ENCODE results near the gene SEC11C. TPM values are rescaled to one million over a fixed set of nuclear protein-coding genes. Genes with fewer than 3 reads are reported as not detected.

Gene SEC11C
- total and polyA plus RNA-seq, 12 donors: 13.1 to 63.0 (median 21.0) TPM

DNA sequence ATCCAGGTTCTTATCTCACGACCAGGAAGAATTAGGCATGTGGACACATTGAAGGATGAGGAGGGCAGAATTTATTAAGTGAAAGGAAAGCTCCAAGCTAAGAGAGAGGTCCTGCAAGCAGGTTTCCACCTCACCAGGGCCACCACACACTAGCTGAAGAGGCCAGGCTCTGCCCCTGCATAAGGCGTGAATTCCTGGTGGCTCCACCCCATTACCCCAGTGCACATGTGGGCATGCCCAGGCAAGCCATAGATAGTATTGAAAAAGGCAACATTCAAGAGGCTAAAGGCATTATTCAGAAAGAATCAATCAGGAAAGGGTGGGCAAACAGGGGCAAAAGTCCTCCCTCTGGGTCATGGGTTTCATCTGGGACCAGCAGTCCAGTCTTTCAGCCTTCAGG, 49.3 kb downstream of the SEC11C start:
- H3K9me3 ChIP-seq: no peaks in the 10 kb centered on the region
- H3K27me3 ChIP-seq: peaks cover 0 to 5% (median 0%) of the 10 kb centered on the region in 7 donors
- 84 to 87% methylated on average over 2 of the region's 2 CpGs for WGBS, 2 donors

DNA sequence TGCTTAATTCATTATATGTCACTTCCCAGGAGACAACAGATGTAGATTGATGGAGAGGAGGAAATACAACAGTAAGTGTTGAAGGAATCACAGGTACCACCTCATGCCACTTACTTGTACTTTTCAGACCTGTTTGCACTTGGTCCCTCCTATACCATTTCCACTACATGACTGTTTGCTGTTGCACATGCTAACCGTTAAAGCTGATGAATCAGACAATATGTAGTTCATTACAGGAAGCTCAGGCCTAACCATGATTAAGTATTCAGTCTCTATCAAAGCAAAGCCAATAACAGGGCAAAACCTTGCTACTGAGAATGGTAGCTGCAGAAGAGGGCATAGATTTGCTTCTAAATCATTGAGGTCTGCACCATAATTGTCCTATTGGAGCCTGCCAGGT, 50.1 kb downstream of the SEC11C start:
- Histone ChIP-seq H3K27me3 (peaks cover 0 to 4% (median 0%) of the 10 kb centered on the region in 7 donors), H3K9me3 (no peaks in the 10 kb centered on the region), H3K27ac (no peak overlapping the region), H3K36me3 (no peaks in the 10 kb centered on the region), H3K4me1 (no peaks in the 10 kb centered on the region), H3K4me3 (no peak overlapping the region)
- DNase-seq: no peak
- intact Hi-C loops (cut with DNase I): no loop called here
- WGBS, 2 donors: 68 to 88% methylated on average over 1 of the region's 1 CpG
- TF ChIP-seq, protein P1, sequence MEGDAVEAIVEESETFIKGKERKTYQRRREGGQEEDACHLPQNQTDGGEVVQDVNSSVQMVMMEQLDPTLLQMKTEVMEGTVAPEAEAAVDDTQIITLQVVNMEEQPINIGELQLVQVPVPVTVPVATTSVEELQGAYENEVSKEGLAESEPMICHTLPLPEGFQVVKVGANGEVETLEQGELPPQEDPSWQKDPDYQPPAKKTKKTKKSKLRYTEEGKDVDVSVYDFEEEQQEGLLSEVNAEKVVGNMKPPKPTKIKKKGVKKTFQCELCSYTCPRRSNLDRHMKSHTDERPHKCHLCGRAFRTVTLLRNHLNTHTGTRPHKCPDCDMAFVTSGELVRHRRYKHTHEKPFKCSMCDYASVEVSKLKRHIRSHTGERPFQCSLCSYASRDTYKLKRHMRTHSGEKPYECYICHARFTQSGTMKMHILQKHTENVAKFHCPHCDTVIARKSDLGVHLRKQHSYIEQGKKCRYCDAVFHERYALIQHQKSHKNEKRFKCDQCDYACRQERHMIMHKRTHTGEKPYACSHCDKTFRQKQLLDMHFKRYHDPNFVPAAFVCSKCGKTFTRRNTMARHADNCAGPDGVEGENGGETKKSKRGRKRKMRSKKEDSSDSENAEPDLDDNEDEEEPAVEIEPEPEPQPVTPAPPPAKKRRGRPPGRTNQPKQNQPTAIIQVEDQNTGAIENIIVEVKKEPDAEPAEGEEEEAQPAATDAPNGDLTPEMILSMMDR (IDR thresholded peaks at IDR 0.05): no peak
- ATAC-seq: no peak

More for the DNA sequence above, 49.3 kb downstream of the SEC11C start:
- DNase-seq (no peak), ATAC-seq (no peak)
- TF ChIP-seq, protein P1 (IDR thresholded peaks at IDR 0.05): no peak
- H3K36me3 ChIP-seq: no peaks in the 10 kb centered on the region
- no peak overlapping the region for H3K4me3 ChIP-seq
- no peaks in the 10 kb centered on the region for H3K4me1 ChIP-seq
- no peak overlapping the region for H3K27ac ChIP-seq
- intact Hi-C loops (cut with DNase I): no loop called here

DNA sequence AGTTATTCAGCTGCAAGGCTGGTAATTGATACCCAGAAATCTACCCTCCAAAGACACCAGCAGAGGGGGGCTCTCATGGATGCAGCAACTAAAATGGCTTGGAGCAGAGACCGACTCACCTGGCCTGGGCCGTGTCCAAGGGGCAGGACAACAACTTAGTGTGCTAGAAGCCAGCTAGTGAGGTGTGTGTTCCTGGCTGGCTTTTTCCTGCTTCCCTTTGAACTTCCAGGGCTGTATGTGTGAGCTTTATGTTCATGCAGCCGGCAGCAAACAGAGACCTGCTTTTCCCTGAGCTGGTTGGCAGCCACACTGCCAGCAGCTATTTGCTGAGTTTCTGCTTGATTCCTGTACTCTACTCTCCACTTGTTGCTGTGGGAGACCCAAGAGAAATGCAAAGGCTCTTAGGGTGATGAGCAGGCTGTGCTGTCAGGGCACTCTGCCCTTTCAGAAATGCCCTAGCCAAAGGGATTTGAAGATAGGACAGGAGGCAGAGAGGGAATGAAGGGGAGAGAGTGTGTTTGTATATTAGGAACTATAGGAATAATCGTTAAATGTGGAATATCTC, 56.6 kb downstream of the SEC11C start:
- no peak for DNase-seq
- 64 to 71% methylated on average over 4 of the region's 4 CpGs for WGBS, 2 donors
- Histone ChIP-seq H3K36me3 (no peaks in the 10 kb centered on the region), H3K27me3 (peaks cover 0 to 17% (median 8%) of the 10 kb centered on the region in 7 donors), H3K9me3 (no peaks in the 10 kb centered on the region), H3K27ac (no peak overlapping the region), H3K4me3 (no peak overlapping the region), H3K4me1 (no peaks in the 10 kb centered on the region)
- TF ChIP-seq, protein P1 (IDR thresholded peaks at IDR 0.05): no peak
- no peak for ATAC-seq
- intact Hi-C loops (cut with DNase I): no loop called here

DNA sequence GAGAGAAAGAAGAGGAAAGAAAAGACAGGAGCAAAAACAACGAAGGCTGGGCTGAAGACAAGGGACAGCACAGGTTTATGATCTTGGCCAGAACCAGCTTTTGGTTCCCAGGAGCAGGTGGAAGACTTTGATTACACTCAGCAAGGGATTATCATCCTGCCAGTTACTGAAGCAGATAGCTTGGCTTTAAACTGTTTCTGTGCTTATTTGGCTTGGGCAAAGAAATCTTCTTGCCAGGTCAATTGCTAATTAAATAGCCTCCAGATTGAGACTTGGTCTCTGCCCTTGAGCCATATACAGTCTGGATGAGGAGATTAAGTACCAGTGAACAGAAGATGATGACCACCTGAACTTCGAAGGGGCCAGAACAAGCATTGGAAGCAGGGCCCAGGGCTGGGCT, 58.0 kb downstream of the SEC11C start:
- no peak overlapping the region for H3K4me3 ChIP-seq
- WGBS, 2 donors: 50 to 62% methylated on average over 2 of the region's 2 CpGs
- H3K27me3 ChIP-seq: peaks cover 0 to 17% (median 8%) of the 10 kb centered on the region in 7 donors
- H3K9me3 ChIP-seq: no peaks in the 10 kb centered on the region
- H3K36me3 ChIP-seq: no peaks in the 10 kb centered on the region
- no peak overlapping the region for H3K27ac ChIP-seq
- TF ChIP-seq, protein P1 (IDR thresholded peaks at IDR 0.05): no peak
- intact Hi-C loops (cut with DNase I): no loop called here
- ATAC-seq (no peak), DNase-seq (no peak)
- H3K4me1 ChIP-seq: no peaks in the 10 kb centered on the region
